ENCODE data around the gene GZMM. TPM values are rescaled to one million over a fixed set of nuclear protein-coding genes. Genes with fewer than 3 reads are reported as not detected.
A peak's percentile ranks its signal among the peaks of the same experiment; 100 is the strongest.

GZMM gene
- total RNA-seq, 6 donors from 2014 or later: 2.3 to 6.1 (median 3.8) TPM; not detected in 2

DNA sequence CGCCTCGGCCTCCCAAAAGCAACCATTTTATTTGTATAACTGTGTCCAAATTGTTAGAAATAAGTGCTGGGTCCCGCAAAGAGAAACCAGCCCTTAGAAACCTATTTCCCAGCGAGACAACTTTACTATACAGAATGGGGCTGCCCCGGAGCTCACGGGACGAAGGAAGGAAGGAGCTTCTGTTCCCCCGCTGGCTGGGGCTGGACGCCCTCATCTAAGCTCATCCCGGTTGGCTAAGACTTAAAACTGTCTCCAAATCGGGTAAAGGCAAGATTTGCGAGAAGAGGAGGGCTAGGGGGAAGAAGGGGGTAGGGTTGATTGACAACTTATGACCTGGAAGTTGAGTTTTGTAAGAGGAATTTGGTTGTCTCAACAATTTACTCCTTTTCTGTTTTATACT, 16.3 kb downstream of the GZMM start:
- no peak overlapping the region for H3K27ac ChIP-seq
- H3K36me3 ChIP-seq: no peaks in the 10 kb centered on the region
- no peaks in the 10 kb centered on the region for H3K27me3 ChIP-seq
- DNase-seq (no peak), ATAC-seq (ENCODE audit: low FRiP score in 2 of 2) (no peak)
- TF ChIP-seq POLR2AphosphoS5 (IDR thresholded peaks at IDR 0.05) (no peak), EP300 (IDR thresholded peaks at IDR 0.05) (no peak), POLR2A (IDR thresholded peaks at IDR 0.05) (no peak)
- TF ChIP-seq, protein P1, sequence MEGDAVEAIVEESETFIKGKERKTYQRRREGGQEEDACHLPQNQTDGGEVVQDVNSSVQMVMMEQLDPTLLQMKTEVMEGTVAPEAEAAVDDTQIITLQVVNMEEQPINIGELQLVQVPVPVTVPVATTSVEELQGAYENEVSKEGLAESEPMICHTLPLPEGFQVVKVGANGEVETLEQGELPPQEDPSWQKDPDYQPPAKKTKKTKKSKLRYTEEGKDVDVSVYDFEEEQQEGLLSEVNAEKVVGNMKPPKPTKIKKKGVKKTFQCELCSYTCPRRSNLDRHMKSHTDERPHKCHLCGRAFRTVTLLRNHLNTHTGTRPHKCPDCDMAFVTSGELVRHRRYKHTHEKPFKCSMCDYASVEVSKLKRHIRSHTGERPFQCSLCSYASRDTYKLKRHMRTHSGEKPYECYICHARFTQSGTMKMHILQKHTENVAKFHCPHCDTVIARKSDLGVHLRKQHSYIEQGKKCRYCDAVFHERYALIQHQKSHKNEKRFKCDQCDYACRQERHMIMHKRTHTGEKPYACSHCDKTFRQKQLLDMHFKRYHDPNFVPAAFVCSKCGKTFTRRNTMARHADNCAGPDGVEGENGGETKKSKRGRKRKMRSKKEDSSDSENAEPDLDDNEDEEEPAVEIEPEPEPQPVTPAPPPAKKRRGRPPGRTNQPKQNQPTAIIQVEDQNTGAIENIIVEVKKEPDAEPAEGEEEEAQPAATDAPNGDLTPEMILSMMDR (IDR thresholded peaks at IDR 0.05): no peak
- peaks cover 21 to 31% (median 28%) of the 10 kb centered on the region in 4 donors for H3K4me1 ChIP-seq
- no peak overlapping the region for H3K4me3 ChIP-seq
- H3K9me3 ChIP-seq: no peaks in the 10 kb centered on the region
- 79 to 82% methylated on average over 12 of the region's 12 CpGs for WGBS, 2 donors

DNA sequence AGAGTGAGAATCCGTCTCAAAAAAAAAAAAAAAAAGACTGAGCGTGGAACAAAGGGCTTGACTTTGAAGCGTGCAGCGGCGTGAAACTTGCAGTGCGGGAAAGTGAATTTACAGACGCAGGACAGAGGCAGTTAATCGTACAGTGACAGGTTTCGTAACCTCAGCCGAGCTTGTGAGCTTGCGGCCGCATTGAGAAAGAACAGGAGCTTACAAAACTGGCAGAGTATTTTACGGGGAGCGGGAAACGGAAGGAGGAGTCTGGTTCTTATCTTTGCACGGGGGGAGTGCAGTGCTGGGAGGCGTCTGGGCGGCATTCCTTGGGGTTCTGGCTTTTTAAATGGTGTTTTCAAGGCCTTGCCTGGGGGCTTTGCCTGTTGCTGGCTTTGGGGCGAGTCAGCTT, 22.6 kb downstream of the GZMM start:
- TF ChIP-seq EP300 (IDR thresholded peaks at IDR 0.05): no peak
- TF ChIP-seq, protein P1 (IDR thresholded peaks at IDR 0.05): no peak
- TF ChIP-seq POLR2AphosphoS5 (IDR thresholded peaks at IDR 0.05): peak; percentile 61 to 62
- TF ChIP-seq POLR2A (IDR thresholded peaks at IDR 0.05): peak in 1 of 4 donors; percentile 35
- 49 to 66% methylated on average over 18 to 19 of the region's 19 CpGs for WGBS, 2 donors
- Histone ChIP-seq H3K9me3 (no peaks in the 10 kb centered on the region), H3K4me3 (no peak overlapping the region), H3K27me3 (no peaks in the 10 kb centered on the region), H3K36me3 (no peaks in the 10 kb centered on the region), H3K4me1 (peaks cover 4 to 7% (median 5%) of the 10 kb centered on the region in 4 donors), H3K27ac (peak overlapping the region; percentile 53 to 85 (median 78))
- DNase-seq: peak in 1 of 2 donors; percentile 79
- peak; percentile 54 to 81 for ATAC-seq (ENCODE audit: low FRiP score in 2 of 2)

DNA sequence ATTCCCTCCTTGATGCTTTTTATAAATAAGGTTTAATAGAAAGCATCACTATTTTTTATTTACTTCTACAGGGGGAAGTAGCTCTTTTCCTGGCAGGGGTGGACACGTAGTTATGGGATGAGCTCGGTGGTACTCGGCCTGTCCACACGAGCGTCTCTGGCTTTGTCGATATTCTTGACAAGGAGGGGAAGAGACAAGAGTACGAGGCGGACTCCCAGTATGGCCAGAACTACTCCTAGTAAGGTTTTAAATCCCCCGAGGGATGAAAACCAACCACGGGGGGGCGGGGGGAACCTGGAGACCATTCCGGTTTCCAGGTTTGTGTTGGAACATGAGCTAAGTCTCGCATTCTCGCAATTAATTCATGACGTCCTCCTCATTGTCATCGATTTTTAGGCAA, 23.0 kb downstream of the GZMM start:
- WGBS, 2 donors: 77% methylated on average over 16 of the region's 16 CpGs
- TF ChIP-seq, protein P1 (IDR thresholded peaks at IDR 0.05): no peak
- no peak for TF ChIP-seq POLR2A (IDR thresholded peaks at IDR 0.05)
- no peak for TF ChIP-seq POLR2AphosphoS5 (IDR thresholded peaks at IDR 0.05)
- no peak for TF ChIP-seq EP300 (IDR thresholded peaks at IDR 0.05)
- H3K36me3 ChIP-seq: no peaks in the 10 kb centered on the region
- no peaks in the 10 kb centered on the region for H3K9me3 ChIP-seq
- DNase-seq: no peak
- peak overlapping the region; percentile 53 to 85 (median 78) for H3K27ac ChIP-seq
- no peak for ATAC-seq (ENCODE audit: low FRiP score in 2 of 2)
- peaks cover 4 to 12% (median 9%) of the 10 kb centered on the region in 4 donors for H3K4me1 ChIP-seq
- H3K4me3 ChIP-seq: no peak overlapping the region
- no peaks in the 10 kb centered on the region for H3K27me3 ChIP-seq

DNA sequence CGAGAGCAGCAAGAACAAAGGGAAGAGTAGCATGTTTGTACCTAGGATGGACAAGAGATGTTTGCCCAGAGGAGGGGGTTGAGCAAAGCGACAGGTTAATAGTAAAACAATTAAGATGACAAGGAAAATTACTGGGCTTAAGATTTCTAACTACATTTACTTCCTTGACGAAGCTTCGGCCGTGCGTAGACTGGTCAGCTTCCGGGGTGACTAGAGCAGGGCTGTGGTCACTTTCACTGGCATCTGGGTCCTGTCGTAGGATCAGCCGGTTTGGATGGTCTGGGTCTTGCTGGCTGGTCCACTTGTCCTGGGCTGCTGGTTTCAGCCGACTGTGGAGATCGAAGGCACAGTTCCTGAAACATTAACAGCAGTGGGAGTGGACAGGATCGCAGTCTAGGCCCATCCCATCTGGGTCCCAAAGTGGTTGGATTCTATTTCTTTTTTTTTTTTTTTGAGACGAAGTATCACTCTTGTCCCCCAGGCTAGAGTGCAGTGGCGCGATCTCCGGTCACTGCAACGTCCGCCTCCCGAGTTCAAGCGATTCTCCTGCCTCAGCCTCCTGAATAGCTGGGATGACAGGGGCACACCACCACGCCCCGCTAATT, 23.5 kb downstream of the GZMM start:
- no peaks in the 10 kb centered on the region for H3K9me3 ChIP-seq
- H3K36me3 ChIP-seq: no peaks in the 10 kb centered on the region
- peak overlapping the region; percentile 53 to 85 (median 78) for H3K27ac ChIP-seq
- H3K4me3 ChIP-seq: no peak overlapping the region
- no peaks in the 10 kb centered on the region for H3K27me3 ChIP-seq
- TF ChIP-seq, protein P1 (IDR thresholded peaks at IDR 0.05): no peak
- TF ChIP-seq POLR2A (IDR thresholded peaks at IDR 0.05): no peak
- TF ChIP-seq POLR2AphosphoS5 (IDR thresholded peaks at IDR 0.05): no peak
- no peak for TF ChIP-seq EP300 (IDR thresholded peaks at IDR 0.05)
- DNase-seq: no peak
- no peak for ATAC-seq (ENCODE audit: low FRiP score in 2 of 2)
- H3K4me1 ChIP-seq: peaks cover 4 to 14% (median 9%) of the 10 kb centered on the region in 4 donors
- WGBS, 2 donors: 83 to 89% methylated on average over 22 of the region's 22 CpGs

DNA sequence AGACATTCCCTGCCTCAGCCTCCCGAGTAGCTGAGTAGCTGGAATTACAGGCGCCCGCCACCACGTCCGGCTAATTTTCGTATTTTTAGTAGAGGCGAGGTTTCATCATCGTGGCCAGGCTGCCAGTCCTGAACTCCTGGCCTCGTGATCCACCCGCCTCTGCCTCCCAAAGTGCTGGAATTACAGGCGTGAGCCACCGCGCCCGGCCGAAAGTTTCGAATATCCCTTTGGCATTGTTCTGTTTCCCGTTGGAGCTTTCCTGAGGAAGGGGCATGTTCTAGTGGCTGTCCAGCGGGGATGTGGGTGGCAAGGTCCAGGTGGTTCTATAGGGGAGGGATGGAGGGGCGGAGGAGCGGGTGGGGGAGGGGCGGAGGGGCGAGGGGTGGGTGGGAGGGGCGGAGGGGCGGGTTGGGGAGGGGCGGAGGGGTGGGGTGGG, 26.4 kb downstream of the GZMM start:
- Histone ChIP-seq H3K27ac (peak overlapping the region in 1 of 4 donors; percentile 13), H3K4me3 (no peak overlapping the region), H3K4me1 (peaks cover 26 to 38% (median 31%) of the 10 kb centered on the region in 4 donors), H3K27me3 (no peaks in the 10 kb centered on the region), H3K9me3 (no peaks in the 10 kb centered on the region), H3K36me3 (no peaks in the 10 kb centered on the region)
- no peak for ATAC-seq (ENCODE audit: low FRiP score in 2 of 2)
- no peak for TF ChIP-seq EP300 (IDR thresholded peaks at IDR 0.05)
- no peak for TF ChIP-seq POLR2AphosphoS5 (IDR thresholded peaks at IDR 0.05)
- TF ChIP-seq POLR2A (IDR thresholded peaks at IDR 0.05): no peak
- TF ChIP-seq, protein P1 (IDR thresholded peaks at IDR 0.05): no peak
- peak in 1 of 2 donors; percentile 58 for DNase-seq
- WGBS, 2 donors: 81 to 85% methylated on average over 11 of the region's 25 CpGs

Measured in upper lobe of left lung (tissue), 6 donors.